Measurements from ENCODE around the gene RAI14.

- no peak for TF ChIP-seq CTCF (conservative IDR thresholded peaks at IDR 0.05; ENCODE audit: low read depth, low read length)
- no peak for TF ChIP-seq EZH2 (IDR thresholded peaks at IDR 0.05; ENCODE audit: borderline replicate concordance, low read depth, low read length, poor library complexity, severe bottlenecking)
Observed at GRCh38 chr5:34687269-34688011, 31.3 kb downstream of the RAI14 start.

All from A673 (cell line).